ENCODE data around the gene KIF25. TPM values are rescaled to one million over a fixed set of nuclear protein-coding genes. Genes with fewer than 3 reads are reported as not detected.

Gene KIF25
- total RNA-seq (1 to 10 TPM in 1 of 7 donors, under 1 TPM in 3, not detected in 3; 0.32 to 1.2 (median 0.55) TPM), polyA plus RNA-seq (under 1 TPM in 1 of 2 donors, not detected in 1; 0.96 TPM)
- long read RNA-seq, donor 1, result 0 reads
- long read RNA-seq, donor 2, result 0 reads
- long read RNA-seq, donor 3, result 0 reads

- H3K4me3 ChIP-seq, result no peak within 1 kb of the TSS
- intact Hi-C loops (cut with DNase I), result no loop called here
- no peaks in the 10 kb centered on the region for H3K4me1 ChIP-seq (ENCODE audit: insufficient read depth)
- no peak for DNase-seq
- TF ChIP-seq EP300 (IDR thresholded peaks at IDR 0.05) (no peak), POLR2A (IDR thresholded peaks at IDR 0.05) (no peak), CTCF (IDR thresholded peaks at IDR 0.05) (no peak)
- 46 to 88% (median 77%) methylated on average over 9 of the region's 9 CpGs for WGBS, 3 donors
- H3K36me3 ChIP-seq, result no peaks in the 10 kb centered on the region
- no peaks in the 10 kb centered on the region for H3K9me3 ChIP-seq
- no peaks in the 10 kb centered on the region for H3K27me3 ChIP-seq
- no peak within 1 kb of the TSS for H3K27ac ChIP-seq
Measured at GRCh38 chr6:167997642-167998041, at the start of gene KIF25. KIF25 (plus strand) TSS chr6:167997671; CDS start chr6:168029586, 31,915 bp downstream.

GRCh38 chr6:167947716-167948115, 49.8 kb upstream of the KIF25 start:
- H3K4me3 ChIP-seq, result no peak overlapping the region
- 91 to 100% (median 100%) methylated on average over 1 of the region's 1 CpG for WGBS, 3 donors
- no peak overlapping the region for H3K27ac ChIP-seq
- intact Hi-C loops (cut with DNase I), result no loop called here
- H3K4me1 ChIP-seq (ENCODE audit: insufficient read depth), result no peaks in the 10 kb centered on the region
- H3K27me3 ChIP-seq, result no peaks in the 10 kb centered on the region
- no peak for DNase-seq
- TF ChIP-seq EP300 (IDR thresholded peaks at IDR 0.05) (no peak), CTCF (IDR thresholded peaks at IDR 0.05) (no peak), POLR2A (IDR thresholded peaks at IDR 0.05) (no peak)
- H3K36me3 ChIP-seq, result no peaks in the 10 kb centered on the region
- no peaks in the 10 kb centered on the region for H3K9me3 ChIP-seq

- no peaks in the 10 kb centered on the region for H3K36me3 ChIP-seq
- no peaks in the 10 kb centered on the region for H3K9me3 ChIP-seq
- no peaks in the 10 kb centered on the region for H3K27me3 ChIP-seq
- H3K27ac ChIP-seq, result no peak overlapping the region
- TF ChIP-seq CTCF (IDR thresholded peaks at IDR 0.05) (no peak), EP300 (IDR thresholded peaks at IDR 0.05) (no peak), POLR2A (IDR thresholded peaks at IDR 0.05) (no peak)
- DNase-seq, result no peak
- 80 to 86% (median 85%) methylated on average over 4 of the region's 4 CpGs for WGBS, 3 donors
- no peaks in the 10 kb centered on the region for H3K4me1 ChIP-seq (ENCODE audit: insufficient read depth)
- intact Hi-C loops (cut with DNase I), result no loop called here
- no peak overlapping the region for H3K4me3 ChIP-seq
Measured at GRCh38 chr6:167948716-167949115, 48.8 kb upstream of the KIF25 start.

GRCh38 chr6:167949121-167949684, 48.3 kb upstream of the KIF25 start:
- H3K36me3 ChIP-seq, result no peaks in the 10 kb centered on the region
- no peaks in the 10 kb centered on the region for H3K27me3 ChIP-seq

More at GRCh38 chr6:167949121-167949684, 48.3 kb upstream of the KIF25 start:
- WGBS, 3 donors, result 77 to 83% (median 82%) methylated on average over 7 of the region's 7 CpGs
- intact Hi-C loops (cut with DNase I), result no loop called here
- H3K27ac ChIP-seq, result no peak overlapping the region
- no peaks in the 10 kb centered on the region for H3K9me3 ChIP-seq
- no peak overlapping the region for H3K4me3 ChIP-seq
- TF ChIP-seq EP300 (IDR thresholded peaks at IDR 0.05) (no peak), POLR2A (IDR thresholded peaks at IDR 0.05) (no peak), CTCF (IDR thresholded peaks at IDR 0.05) (no peak)
- no peaks in the 10 kb centered on the region for H3K4me1 ChIP-seq (ENCODE audit: insufficient read depth)
- DNase-seq, result no peak

Measured in ovary (tissue), 10 donors.